GM12892 (cell line): ENCODE data around the gene TMC4.

ENCODE experiments used
- POLR2A ChIP-seq: IDR thresholded peaks from 2 replicates; pipeline ENCODE4 v1.6.1; 2011; ENCODE audit warnings: low read depth, low read length, control low read depth
- POLR2AphosphoS5 ChIP-seq: IDR thresholded peaks from 2 replicates; pipeline ENCODE4 v1.6.1; 2011; ENCODE audit warnings: low read depth, low read length, control low read depth

DNA sequence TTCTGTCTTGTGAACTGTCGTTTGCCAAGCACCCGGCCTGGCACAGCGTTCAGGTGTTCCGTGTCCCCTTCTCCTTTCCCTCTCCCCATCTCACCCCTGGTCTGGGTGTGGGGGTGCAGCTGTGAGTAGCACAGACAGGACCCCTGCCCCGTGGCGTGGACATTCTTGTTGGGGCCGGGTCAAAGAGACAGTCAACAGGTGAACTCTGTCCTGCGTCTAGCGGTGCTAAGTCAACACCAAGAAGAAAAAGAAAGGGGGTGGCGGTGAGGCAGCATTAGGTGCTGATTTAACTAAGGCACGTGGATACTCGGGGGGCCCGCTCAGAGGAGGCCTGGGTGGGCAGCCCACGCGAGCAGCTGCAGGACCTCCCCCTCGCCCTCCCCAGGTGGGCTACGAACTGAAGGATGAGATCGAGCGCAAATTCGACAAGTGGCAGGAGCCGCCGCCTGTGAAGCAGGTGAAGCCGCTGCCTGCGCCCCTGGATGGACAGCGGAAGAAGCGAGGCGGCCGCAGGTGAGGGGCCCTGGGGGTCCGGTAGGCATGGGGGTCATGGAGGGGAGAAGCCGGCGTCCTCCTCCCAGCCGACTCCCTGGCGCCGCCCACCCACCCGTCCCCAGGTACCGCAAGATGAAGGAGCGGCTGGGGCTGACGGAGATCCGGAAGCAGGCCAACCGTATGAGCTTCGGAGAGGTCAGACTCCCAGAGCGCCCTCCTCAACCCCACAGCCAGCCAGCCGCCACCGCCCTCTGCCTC is 45.1 kb downstream of the TMC4 start:
- TF ChIP-seq POLR2A (no peak), POLR2AphosphoS5 (no peak)
